CD4-positive, alpha-beta T cell treated with Interleukin-6 at 100 ng/mL for 8 hours (primary cell): ENCODE measurements around the gene EXOC4.

Experiments used
- DNase-seq: peaks from one replicate; pipeline ENCODE4 v3.0.0-alpha.2; 2020; ENCODE audit warnings: mixed read lengths, low spot score

Gene EXOC4

GRCh38 chr7:133674079-133674763, 421.3 kb downstream of the EXOC4 start:
- DNase-seq: no peak

GRCh38 chr7:133675510-133676218, 422.8 kb downstream of the EXOC4 start:
- no peak for DNase-seq

- DNase-seq: no peak
These were observed 424.0 kb downstream of the EXOC4 start for GRCh38 chr7:133676805-133677370.

DNA sequence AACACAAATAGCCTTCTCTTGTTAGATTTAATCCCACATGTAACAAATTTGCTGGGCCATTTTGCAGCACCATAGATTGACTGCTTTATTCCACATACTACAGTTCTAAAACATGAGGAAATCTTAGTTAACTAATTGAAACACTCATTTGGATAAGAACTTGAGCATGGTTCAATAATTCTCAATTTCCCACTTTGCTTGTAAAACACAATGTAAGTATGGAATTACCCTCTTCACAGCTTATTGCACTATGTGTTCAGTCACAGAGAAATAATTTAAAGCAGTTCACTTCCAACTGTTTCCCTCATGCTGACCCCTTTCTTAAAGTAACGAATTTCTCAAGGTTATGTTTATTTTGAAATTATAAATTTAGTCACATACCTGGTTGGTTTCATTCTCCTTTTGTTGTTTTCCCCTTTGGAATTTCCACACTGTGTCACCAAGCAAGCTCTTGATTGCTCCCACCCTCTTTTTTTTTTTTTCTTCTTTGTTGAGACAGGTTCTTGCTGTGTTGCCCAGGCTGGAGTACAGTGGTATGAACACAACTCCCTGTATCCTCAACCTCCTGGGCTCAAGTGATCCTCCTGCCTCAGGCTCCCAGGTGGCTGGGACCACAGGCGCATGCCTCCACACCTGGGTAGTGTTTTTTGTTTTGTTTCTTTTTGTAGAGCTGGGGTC, 425.4 kb downstream of the EXOC4 start:
- no peak for DNase-seq

DNA sequence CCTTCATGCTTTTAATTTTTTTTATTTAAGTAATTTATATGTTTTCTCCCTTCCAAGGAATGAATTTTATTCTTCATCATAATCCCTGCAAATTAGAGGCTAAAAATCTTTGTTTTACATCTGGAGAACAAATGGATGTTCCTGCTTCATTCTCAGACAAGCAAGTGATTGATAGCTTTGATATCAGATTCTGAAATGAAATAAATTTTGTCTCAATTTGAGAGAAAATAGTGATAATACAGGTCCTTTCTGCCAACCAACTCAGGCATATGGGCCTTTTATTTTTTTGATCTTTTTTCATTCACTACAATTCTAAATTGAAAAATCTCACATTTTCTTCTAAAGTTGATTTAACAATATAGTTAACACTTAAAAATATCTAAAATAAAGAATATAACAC, 427.1 kb downstream of the EXOC4 start:
- DNase-seq: no peak

GRCh38 chr7:133681529-133681928, 428.7 kb downstream of the EXOC4 start:
- DNase-seq: no peak

GRCh38 chr7:133682364-133683181, 429.7 kb downstream of the EXOC4 start:
- DNase-seq: no peak

GRCh38 chr7:133683182-133683454, 430.2 kb downstream of the EXOC4 start:
- no peak for DNase-seq

DNA sequence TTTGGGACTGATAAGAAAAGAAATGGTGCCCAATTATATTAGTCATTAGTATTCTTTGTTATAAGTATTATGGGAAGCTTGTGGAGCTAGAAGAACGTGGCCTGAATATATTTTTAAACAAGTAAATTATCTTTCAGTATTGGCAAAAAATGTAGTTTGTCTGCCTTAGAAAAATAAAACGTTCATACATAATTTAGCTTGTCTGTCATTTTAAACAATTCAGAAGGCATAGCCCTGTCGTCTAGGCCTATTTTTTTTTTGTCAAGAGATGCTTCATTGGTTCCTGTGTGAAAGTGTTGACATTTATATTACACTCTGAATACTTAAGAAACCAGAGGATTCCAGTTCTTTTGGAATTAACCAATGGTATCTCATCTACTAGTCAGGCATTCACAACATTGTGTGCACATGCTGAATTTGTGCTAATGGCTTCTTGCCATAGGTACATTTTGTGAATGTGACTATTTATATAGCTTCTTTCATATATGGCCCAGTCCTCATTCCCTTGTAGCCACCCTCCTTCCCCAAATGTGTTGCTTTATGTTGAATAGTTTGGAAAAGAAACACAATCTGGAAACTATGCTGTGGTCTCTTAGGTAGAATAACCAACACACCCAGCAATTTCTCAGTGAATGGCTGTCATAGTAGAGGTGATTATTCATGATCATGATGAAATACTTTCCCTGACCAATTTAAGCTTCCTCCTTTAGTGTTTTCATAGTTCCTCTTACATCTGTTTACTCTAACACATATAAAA, 435.8 kb downstream of the EXOC4 start:
- no peak for DNase-seq

DNA sequence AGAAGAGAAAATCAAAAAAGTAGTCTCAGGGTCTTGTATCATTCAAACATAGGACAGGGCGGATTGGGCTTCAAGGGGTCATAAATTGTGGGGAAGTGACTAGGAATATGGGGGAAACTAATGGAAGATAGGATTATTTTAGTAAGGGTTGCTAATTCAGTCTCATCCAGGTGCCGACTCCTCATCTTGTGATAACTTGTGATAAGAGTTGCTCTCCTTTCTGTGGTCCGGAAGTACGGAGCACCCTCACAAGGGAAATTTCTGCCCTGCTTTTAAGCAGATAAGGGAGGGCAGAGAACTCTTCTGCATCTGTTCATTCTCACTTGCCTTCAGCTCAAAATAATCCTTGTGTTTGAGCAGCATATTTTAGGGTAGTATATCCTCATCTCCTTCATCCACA, 437.9 kb downstream of the EXOC4 start:
- no peak for DNase-seq

DNA sequence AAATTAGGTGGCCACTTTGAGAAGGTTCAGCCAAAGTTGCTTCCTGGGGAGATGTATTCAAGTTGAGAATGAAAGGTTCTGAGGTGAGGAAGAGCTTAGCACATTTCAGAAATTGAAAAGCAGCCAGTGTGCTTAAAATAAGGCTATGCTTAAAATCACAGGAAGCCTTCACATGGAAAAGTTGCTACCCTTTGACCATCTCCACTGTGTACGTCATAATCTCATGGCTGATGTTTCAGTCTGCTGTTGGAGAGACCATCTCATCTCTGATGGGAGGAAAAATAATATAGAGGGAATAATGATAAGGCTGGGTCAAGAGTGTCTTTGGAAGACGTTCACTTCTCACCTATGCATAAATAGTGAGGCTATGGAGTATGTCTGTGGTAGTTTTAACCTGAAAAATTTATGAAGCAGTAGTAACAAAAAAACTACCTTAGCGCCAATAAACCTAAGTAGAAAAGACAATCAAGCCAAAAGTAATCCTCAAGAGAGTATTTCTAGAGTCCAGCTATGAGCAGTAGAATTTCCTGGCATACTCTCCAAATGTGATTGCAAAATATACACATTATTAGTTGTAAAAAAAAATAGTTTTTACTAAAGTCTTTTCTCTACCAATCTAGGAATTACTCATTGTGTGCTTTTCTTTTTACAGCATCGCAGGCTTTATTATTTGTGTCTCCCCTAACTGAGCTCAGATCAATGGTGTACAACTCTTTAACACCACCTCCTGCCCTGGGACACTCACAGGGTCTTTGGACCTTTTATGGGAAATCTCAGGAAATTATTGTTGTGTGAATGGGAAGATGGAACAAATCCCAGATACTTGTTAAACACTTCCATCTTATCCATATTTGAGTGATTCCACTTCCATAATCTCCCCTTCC, 439.1 kb downstream of the EXOC4 start:
- DNase-seq: no peak

- no peak for DNase-seq
These were observed 440.4 kb downstream of the EXOC4 start for GRCh38 chr7:133693281-133693680.

DNA sequence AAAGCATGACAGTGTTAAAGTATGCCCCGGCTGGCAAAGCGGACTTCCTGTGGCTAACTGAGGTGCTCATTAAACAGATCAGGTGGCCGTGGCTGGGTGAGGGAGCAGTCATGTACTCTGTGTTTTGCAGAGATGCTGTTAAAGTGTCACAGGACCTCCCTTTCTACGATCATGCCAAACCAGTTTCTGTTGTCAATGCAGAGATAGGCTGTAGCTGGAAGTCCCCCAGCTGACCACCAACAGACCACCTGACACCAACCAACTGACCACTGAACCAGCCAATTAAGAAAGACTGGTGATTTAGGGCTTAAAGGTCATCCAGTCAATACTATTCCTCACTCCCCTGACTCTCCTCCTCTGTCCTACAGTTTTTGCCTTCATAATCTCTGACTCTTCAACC, 443.2 kb downstream of the EXOC4 start:
- DNase-seq: no peak

GRCh38 chr7:133697585-133697984, 444.7 kb downstream of the EXOC4 start:
- DNase-seq: no peak

- DNase-seq: no peak
These were observed 445.2 kb downstream of the EXOC4 start for GRCh38 chr7:133698127-133698526.

- no peak for DNase-seq
These were observed 446.5 kb downstream of the EXOC4 start for GRCh38 chr7:133699386-133699785.

- DNase-seq: no peak
These were observed 449.2 kb downstream of the EXOC4 start for GRCh38 chr7:133702078-133702477.

- DNase-seq: no peak
These were observed 450.1 kb downstream of the EXOC4 start for GRCh38 chr7:133702960-133703359.

DNA sequence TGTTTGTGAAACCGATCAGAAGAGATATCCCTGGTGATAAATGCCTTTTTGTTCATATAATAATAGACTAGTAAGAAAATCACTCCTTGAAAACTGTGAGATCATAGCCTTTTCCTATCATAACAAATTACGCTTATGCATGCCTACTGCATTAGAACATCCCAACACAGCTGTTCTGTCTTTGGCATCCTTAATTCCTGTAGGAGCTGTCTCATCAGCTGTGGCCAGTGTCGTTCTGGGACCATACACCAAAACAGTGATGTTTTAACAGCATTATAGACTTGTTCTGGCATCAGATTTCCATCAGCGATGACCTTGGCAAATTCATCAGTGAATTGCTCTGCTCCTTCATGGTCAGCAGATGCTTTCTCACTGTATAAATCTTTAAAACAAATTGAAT, 450.7 kb downstream of the EXOC4 start:
- DNase-seq: no peak

- DNase-seq: no peak
These were observed 451.6 kb downstream of the EXOC4 start for GRCh38 chr7:133704453-133704852.

DNA sequence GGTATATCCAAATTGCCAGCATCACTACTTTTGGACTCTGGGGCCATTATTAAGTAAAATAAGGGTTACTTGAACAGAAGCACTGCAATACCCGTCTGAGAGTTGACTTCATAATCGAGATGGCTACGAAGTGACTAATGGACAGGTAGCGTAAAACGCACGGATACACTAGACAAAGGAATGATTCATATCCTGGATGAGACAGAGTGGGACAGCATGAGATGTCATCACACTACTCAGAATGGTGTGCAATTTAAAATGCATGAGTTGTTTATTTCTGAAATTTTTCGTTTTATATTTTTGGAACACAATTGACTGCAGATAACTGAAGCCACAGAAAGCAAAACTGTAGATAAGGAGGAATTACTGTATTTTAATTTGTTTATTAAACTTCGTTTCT, 452.7 kb downstream of the EXOC4 start:
- no peak for DNase-seq
